Colon (tissue), 2 donors: Measurements from ENCODE around the gene TUBA3E.
"Not testable (repeated sequence)": the region's sequence is repeated elsewhere in the genome, so short reads cannot be mapped to it uniquely, and the experiment has no call there.

Experiments used
- FAIRE-seq: peaks from 2 replicates; lab custom pipeline; 2012; peaks lifted over from hg19 to GRCh38; lab: Jason Lieb, UNC
- donor health status: control.
- donor health status: control.

The TUBA3E gene

DNA sequence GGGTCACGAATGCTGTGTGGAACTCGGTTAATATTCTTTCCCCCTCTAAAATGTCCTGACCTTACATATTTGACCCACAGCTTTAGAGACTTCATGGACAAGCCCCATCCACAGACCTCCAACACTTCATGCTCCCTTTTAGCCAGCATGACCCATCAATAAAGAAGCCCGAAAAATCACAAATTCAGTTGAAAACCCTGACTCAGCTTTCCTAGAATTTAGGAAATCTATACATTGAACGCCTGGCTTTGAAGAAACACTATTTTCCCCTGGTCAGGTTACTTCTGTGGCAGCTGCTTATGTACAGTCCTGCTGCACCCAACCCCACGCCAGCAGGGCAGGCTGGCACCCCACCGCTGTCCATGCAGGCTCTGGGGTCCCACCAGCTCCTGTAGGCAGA lies 6.9 kb downstream of the TUBA3E start:
- not testable (repeated sequence) for FAIRE-seq

DNA sequence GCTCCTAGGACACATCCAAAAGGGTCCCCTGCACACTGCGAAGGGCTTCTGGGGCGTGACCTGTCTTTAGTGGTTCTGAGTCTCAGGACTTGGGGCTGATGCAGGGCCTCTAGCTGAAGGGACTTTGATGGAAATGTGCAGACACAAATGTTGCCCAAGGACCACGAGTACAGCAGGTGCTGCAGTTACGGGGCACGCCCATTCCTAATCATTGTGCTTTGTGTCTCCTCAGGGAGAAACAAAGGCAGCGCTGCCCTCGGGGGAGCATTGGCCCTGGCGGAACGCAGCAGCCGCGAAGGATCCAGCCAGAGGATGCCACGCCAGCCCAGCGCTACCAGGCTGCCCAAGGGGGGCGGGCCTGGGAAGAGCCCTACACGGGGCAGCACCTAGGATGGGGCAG lies 8.0 kb downstream of the TUBA3E start:
- no peak for FAIRE-seq

DNA sequence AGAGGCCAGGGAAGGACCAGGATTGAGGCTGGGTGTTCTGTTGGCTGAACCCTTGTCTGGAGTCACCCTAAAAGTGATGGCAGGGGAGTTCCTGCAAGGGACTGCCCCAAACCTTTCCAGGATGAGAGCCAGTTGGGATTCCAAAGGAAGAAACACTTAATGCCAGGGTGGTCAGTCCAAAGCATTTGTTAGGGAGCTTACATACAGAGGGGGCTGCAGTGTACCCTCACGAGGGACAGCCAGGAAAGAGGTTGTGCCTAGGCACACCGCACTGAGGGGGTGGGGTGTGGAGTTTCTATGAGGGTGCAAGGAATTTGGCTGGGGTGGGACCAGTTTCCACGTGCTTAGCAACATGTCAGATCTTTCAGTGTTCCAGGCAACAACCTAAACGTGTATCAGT lies 9.3 kb downstream of the TUBA3E start:
- not testable (repeated sequence) for FAIRE-seq

DNA sequence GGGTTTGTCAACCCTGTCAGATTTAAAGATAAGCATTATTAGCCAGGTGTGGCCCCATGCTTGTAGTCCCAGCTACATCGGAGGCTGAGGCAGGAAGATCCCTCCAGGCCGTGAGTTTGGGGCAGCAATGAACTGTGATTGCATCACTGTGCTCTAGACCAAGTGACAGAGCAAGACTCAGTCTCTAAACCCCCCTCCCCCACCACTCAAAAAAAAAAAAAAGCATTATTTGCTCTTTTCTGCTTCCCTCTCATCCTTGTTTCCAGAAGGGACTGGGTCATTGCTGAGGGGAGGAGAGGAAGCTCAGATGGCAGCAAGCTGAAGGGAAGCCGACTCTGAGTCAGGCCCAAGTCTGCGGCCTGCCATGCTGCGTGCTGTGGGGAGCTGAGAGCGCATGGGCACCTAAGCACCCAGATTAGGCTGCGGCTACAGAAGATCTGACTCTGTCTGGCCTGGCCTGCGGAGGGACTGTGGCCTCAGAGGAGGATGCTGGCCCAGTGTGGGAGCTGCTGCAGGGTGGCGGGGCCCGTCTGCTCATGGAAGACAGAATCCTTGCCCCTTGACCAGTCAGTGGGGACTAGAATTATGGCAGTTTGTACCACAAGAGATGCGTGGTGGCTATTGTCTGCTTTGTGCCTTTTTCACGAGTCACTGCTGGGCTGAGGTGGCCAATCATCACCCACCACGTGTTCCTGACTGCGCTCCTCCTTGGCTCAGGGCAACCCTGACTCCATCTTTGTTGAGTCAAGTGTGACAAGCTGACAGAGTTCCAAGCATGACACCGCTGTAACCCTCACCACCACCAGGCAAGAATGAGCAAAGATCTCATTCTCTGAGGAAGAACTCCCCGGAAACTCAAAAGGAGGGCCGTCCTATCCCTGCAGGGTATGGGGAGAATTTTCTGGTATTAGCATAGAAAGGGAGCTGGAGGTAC lies 10.1 kb downstream of the TUBA3E start:
- FAIRE-seq: not testable (repeated sequence)

DNA sequence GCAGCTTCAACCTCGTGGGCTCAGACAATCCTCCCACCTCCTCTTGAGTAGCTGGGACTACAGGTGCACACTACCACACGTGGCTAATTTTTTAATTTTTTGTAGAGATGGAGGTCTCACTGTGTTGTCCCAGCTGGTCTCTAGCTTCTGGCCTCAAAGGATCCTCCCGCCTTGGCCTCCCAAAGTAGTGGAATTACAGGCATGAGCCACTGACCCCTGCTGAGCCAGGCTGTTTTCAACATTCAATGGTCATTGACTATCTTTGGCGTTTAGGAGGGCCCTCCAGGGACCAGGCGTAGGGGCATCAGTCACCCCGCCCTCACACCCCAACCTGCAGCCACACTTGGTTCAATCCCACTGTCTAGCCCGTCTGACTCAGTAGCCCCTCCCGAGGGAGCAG lies 11.0 kb downstream of the TUBA3E start:
- no peak for FAIRE-seq

DNA sequence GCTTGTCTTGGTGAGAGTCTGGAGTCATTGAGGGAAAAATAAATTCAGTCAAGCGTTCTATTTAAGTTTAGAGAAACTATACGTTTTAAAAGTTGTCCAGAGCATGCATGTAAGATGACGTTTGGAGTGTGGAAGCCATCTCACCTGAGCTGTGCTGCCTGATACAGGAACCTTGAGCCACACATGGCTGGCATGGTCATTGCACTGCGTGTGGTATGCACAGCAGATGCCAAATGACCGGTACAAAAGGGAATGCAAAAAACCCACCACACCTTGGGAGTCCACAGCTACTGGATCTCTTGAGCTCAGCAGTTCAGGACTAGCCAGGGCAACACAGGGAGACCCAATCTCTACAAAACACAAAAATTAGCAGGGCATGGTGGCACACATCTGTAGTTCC lies 11.8 kb downstream of the TUBA3E start:
- no peak for FAIRE-seq

DNA sequence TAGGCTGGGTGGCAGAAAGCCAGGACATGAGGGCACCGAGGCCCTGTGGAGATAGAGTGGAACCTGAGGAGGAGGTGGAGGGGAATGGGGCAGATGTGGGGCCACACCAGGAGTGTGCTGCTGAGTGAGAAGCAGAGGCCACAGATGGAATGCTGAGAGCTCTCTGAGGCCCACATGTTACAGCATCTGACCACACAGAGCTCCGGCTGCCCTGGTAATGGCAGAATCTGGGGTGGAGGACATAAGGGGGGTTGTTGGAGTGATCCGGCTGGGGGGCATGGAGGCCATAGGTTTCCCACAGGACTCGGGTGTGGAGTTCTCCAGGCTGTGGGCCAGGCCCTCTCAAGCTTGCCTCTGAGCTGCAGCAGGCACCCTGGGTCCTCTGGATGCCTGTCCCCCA lies 12.3 kb downstream of the TUBA3E start:
- no peak for FAIRE-seq

DNA sequence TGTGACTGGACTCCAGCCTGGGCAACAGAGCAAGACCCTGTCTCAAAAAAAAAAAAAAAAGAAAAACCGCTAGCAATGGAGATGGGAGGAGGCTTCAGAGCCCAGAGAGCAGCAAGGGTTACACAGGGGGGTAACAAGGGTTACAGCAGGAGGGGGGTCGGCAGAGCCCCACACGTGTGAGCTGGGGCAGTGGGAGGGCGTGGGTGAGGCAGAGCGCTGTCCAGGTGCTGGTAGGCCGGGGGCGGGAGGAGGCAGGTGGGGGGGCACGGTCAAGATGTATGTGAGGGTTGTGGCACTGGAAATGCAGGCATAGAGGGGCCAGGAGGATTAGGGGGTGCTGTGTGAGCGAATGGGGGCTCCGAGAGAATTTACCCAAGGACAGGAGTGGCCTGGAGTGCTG lies 12.8 kb downstream of the TUBA3E start:
- FAIRE-seq: no peak

DNA sequence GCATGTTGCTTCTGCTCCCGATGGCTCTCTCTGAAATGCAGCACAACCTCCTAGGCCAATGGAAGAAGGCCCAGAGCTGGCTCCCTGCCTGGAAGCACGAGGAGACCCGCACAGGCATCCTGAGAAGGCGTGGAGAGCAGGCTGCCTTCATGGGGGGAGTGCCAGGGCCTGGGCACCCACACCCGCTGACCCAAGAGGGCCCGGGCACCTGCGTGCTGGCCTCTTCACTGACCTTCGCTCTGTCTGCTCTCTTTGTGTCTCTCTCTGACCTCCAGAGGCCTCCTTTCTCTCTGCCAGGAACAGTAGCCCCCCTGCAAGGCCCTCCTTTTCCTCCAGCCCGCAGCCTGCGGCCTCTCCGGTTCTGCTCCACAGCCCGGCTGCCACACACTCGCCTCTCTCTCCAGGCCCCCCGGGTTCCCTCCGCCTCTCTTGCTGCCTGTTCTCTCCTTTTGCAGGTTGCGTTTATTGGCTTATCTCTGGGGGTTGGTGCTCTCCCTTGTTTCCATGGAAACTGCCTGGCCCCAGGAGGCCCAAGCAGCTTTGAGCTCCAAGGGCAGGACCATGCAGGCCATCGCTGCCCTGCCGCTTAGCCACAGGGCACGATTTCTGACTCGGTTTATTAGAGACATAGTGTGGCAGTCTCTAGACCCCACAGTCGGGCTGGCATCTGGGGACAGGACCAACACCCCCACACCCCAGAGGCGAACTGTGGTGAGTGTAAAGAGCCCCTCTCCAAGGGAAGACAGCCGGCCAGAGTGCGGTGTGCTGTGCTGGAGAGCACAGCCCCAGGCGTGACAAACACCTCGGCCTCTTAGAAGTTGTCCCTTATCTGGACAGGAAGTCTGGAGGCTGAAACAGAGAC lies 14.5 kb downstream of the TUBA3E start:
- no peak for FAIRE-seq

DNA sequence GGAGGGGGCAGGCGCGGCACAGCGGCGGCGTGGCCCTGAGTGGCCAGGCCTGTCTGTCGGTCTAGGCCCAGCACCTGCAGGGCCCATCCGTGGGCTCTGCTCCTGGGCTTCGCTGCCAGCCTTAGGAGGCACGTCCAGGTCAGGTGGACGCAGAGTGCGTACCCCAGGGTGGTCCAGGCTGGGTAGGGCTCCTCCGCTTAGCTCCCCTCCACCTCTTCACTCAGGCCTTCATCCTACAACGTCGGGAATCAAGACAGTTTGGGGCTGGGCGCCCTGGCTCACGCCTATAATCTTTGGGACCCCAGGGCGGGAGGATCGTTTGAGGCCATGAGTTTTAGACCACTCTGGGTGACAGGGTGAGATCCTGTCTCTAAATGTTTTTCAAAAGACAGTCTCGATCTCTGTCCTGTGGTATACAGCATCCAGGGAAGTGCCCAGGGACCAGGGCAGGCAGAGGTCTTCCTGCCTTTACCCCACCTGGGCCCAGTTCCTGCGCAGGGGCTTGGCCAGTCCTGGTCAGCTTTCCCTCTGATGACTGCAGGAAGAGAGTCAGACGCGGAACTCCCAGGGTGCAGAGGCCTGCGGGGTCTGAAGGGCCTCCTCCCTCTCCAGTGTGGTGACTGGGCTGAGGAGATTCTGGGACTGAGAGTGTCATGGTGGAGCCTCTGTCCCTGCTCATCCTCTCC lies 15.3 kb downstream of the TUBA3E start:
- not testable (repeated sequence) for FAIRE-seq

DNA sequence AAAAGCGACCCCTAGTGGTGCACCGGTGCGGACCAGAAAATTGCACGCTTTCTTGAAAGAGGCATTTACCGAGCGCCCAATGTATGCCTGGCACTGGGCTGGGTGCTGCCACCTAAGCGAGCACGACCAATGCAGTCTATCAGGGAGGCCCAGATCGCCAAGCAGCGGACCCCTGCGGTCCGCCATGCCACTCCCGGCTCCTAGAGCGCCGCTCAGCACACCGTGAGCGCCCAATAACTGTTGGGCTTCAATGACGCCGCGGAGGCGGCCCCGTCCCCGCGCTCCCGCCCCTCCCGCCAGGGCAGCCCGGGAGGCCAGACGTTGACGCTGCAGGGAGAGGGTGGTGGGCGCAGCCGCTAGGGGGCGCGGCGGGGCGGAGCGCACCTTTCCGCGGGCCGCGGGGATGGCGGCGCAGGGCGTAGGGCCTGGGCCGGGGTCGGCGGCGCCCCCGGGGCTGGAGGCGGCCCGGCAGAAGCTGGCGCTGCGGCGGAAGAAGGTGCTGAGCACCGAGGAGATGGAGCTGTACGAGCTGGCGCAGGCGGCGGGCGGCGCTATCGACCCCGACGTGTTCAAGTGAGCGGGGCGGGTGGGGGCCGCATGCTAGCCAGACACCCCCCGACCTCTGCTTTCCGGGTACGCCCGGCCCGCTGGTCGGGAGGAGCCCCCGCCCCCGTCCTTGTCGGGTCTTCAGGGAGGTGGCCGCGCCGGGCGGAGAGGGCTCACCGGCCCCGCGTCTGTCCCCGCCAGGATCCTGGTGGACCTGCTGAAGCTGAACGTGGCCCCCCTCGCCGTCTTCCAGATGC lies 16.2 kb downstream of the TUBA3E start, which contains the start of gene MZT2B:
Gene MZT2B (plus strand): TSS at position 383 of the 803 bp plus-strand sequence. CDS start 21 bp downstream, at position 404.
- FAIRE-seq: not testable (repeated sequence)

DNA sequence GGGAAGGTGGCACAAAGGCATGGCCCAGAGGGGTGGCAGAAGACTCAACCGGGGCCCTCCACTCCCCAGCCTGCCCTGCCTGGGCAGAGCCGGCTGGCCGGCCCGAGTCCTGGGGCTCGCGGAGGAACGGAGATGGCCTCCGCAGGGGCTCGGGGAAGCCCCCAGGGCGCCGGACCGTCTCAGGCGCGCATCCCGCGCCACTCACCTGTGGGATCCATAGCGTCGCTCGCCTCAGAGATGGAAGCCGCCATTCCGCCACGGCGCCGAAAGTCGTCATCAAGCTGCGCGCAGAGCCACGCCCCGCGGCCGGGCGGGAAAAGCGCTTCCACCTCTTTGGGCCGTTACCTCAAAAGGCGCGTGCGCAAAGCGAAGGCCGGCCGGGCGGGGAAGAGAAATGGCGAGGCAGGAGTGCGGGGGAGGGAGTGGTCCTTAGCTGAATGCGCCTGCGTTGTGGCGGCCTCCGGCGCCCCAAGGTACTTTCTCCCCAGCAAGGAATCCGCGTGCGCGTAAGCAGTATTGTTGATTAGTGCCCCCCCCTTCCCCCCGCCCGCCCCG lies 16.8 kb downstream of the TUBA3E start, which contains the start of gene SMPD4:
Gene SMPD4 (minus strand): TSS at position 278 of the 555 bp plus-strand sequence. CDS start 5,010 bp downstream, outside the sequence.
- no peak for FAIRE-seq

DNA sequence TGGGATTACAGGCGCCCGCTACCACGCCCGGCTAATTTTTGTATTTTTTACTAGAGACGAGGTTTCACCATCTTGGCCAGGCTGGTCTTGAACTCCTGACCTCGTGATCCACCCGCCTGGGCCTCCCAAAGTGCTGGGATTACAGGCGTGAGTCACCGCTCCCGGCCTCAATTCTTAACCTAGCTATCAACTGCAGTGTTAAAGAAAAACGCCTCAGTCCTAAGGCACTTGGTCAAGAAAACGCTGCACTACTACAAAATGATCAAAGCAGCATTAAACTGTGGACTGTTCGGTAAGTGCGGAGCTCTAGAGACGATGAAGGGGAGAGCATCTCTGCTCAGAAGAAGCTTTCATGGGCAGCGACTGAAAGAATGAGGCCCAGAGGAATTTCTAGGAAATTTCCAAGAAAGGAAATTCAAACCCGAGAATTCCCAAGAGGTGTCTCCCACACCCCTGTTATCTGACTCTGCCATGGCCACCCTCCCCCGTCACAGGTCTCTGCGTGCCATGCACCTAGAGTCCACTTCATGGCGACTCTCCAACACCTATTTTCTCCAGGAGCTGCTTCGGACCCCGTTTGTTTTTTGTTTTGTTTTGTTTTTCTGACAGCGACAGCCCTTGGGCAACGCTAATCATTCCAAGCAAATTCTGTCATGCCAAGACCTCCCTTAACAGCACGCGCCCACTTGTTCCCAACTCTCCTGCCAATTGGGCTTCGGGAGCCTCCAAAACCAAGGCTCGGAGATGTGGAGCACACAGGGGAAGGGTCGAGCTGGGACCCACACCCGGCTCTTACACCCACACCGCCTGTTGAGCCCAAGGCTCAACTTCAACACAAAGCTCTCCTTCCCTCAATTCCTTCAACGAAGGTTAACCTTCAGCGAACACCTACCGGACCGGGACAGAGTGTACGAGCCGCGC lies 17.6 kb downstream of the TUBA3E start:
- not testable (repeated sequence) for FAIRE-seq

DNA sequence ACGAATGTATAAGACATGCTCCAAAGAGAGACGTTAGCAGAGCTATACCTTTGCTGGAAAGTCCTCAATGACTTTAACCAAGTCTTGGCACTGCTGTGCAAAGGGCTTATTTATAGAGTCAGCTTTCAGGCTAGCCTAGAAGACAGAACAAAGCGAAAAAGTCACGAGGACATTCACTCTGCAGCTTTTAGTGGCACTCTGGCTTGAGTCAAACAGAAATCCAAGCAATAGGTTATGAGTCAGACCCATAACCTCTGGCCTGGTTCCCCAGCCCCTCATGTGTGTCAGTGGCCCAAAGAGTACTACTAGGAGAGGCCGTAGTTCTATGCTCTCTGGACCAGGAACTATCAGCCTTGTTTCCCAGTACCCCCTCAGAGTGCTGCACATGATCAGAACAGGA lies 23.4 kb downstream of the TUBA3E start:
- FAIRE-seq: not testable (repeated sequence)

DNA sequence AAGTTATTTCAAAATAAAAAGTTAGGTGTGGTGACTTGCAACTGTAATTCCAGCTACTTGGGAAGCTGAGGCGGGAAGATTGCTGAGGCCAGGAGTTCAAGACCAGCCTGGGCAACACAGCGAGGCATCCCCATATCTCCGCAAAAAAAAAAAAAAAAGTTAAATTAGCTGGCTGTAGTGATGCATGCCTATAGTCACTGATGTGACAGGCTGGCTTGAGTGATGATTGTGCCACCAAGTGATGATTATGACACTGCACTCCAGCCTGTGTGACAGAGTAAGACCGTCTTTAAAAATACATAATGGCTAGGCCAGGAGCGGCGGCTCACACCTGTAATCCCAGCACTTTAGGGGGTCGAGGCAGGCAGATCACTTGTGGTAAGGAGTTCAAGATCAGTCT lies 28.3 kb downstream of the TUBA3E start:
- no peak for FAIRE-seq

DNA sequence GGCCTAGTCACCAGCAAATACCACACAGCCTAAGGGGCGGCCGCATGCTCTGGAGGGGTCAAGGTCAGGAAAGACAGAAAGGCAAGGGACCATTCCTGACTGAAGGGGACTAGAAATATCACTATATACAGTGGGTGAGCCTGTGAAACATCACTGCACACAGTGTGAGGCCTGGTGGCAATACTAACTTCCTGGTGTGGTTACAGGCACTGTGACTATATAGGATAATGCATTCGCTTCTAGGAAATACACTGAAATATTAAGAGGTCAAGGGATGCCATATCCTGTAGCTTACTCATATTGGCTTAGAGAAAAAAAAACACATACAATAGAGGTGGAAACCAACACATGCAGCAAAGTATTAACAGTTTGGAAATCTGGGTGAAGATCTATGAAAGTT lies 29.1 kb downstream of the TUBA3E start:
- not testable (repeated sequence) for FAIRE-seq

DNA sequence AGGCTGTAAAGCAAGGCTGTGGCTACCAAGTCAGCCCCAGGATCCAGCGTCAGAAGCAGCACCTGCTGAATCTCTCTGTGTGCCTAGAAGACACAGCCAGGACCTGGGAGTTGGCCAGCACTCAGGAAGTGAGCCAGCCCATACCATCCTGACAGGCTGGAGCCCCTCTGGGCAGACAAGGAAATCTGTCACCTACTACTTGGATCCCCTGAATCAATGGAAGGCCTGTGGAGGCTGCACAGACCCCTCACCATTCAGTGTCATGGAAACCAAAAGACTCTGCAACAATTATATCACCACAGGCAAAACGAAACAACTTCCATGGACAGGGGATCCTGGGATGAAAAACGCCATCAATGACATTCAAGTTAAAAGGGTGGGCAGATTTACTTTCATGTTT lies 31.6 kb downstream of the TUBA3E start:
- FAIRE-seq: not testable (repeated sequence)

DNA sequence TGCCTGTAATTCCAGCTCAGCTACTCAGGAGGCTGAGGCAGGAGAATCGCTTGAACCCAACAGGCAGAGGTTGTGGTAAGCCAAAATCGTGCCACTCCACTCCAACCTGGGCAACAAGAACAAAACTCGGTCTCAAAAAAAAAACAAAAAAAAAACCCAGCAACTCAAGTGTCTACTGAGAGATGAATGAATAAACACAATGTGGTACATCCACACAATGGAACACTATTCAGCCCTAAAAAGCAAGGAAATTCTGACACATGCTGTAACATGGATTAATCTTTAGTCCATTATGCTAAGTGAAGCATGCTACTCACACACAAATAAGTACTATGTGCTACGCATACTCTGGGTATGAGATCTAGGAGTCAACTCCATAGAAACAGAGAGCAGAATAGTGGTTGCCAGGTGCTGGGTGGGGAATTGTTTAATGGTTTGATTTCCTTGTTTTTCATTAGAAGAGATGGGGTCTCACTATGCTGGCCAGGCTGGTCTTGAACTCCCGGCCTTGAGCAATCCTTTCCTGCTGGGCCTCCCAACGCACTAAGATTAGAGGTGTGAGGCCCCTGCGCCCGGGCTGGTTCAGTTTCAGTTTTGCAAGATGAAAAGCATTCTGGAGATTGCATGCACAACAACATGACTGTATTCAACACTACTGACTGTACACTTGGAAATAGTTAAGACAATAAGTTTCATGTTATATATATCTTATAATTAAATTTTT lies 32.8 kb downstream of the TUBA3E start:
- FAIRE-seq: no peak

DNA sequence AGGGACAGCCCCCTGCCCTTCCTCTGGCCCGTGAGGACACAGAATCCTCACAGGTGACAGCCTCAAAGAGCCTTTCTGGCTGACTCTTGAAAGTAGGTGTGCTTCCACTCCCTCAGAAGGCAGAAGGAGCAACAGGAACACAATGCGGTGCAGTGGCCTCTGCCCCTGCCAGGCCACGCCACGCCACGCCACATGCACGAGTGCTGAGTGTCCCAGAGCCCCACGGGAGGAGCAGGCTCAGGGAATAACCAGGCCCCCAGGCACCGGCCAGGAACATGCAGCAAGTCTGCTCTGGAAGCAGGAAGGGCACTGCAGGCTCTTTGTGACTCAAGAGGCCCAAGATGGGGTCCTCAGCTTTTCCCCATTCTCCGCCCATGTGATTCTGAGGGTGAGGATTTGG lies 35.3 kb downstream of the TUBA3E start:
- no peak for FAIRE-seq
